NCI-H128 (cell line): ENCODE measurements around the gene CRABP1.
A peak's percentile ranks its signal among the peaks of the same experiment; 100 is the strongest.
"Not testable (repeated sequence)": the region's sequence is repeated elsewhere in the genome, so short reads cannot be mapped to it uniquely, and the experiment has no call there.

Experiments
- DNase-seq: peaks from one replicate; lab custom pipeline; 2025; ENCODE audit not compliant: unreplicated experiment; lab: John Stamatoyannopoulos, UW

The CRABP1 gene

DNA sequence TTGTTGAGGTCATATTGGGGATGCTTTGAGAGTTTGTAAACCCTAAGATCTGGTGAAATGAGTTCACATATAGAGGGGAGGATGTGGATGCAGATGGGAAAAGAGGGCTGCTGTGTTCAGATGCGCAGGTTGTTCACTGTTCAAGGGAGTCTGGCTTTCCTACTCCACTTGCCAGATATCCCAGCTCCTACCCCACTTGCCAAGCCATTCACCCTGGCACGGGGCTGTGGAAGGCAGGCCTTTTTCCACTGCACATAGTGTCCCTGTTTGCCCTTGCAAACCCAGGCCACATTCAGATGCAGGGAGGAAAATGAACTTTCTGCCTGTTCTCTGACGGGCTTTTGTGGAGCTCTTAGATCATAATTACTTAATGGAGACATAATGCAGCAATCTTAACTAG, 29.0 kb downstream of the CRABP1 start:
- DNase-seq: no peak

- no peak for DNase-seq
These were observed 29.9 kb downstream of the CRABP1 start for GRCh38 chr15:78370013-78370412.

- DNase-seq: no peak
These were observed 32.7 kb downstream of the CRABP1 start for GRCh38 chr15:78372880-78373279.

- no peak for DNase-seq
These were observed 34.6 kb downstream of the CRABP1 start for GRCh38 chr15:78374436-78375393.

GRCh38 chr15:78380143-78380542, 40.0 kb downstream of the CRABP1 start:
- DNase-seq: not testable (repeated sequence)

- DNase-seq: no peak
These were observed 42.1 kb downstream of the CRABP1 start for GRCh38 chr15:78382114-78382880.

GRCh38 chr15:78384651-78385050, 44.5 kb downstream of the CRABP1 start:
- no peak for DNase-seq

DNA sequence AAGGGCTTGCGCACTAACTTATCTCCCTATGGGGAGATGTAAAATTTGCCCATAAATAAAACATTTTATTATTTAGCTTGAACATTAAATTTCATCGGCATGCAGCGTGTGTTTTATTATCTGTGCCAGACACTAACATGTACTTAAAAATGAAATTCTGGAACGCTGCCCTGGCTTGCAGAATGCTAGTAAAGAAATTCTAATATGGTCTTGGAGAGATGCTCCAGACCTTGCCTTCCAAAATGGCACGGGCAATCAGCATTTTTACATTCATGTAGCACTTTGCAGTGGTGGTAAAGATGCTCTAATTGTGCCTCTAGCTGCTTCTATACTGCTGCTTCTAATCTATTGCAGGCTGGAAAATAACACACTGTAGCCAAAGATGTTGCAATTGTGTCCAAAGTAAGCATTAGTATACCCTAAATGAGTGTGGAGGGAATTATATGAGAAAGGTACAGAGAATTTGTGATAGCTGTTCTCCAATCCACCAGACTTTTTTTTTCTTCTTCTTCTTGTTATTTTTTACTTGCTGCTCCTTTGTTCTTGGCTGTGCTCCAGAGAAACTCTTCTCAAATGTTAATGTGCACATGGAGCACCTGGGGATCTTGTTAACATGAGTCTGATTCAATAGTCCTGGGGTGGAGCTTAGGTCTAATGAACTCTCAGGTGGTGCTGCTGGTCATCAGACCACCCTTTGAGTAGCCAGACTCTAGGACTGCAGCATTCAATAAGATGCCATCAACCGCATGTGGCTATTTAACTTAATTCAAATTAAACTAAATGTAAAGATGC, 47.3 kb downstream of the CRABP1 start:
- DNase-seq: peak; percentile 33

GRCh38 chr15:78388865-78389264, 48.7 kb downstream of the CRABP1 start:
- no peak for DNase-seq

DNA sequence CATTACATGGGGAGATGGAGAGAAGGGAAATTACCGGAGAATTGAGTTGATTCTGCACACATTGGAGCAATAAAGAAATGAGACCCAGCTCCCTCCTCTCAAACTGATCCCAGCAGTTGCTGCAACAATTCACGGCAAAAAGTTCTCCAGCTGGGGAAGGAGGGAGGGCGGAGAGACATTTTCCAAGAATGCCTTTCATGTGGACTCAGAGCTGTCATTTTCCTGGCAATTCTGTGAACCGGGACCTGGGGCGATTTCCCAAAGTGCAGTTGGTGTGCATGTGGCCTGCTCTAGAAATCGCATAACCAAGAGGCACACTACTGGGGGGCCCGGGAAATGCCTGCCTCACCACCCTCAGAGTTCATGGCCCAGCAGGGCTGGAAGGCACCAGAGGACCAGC, 49.2 kb downstream of the CRABP1 start:
- DNase-seq: no peak

DNA sequence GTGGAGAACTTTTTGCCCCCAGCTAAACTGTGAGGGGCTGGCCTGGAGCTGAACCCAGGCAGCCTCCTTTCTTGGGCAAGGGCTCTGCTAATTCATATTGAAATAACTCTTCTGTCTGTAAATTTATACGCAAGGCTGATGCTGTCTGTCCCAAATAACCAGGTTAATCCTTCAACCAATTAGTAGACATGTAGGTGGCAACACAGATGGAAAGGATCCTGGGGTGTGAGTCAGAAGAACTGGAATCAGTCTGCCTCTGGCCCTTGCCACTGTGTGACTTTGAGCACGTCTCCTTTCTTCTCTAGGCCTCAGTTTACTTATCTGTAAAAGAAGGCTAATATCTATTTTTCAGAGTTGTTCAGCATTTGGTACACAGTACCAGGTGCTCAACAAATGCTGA, 49.6 kb downstream of the CRABP1 start:
- DNase-seq: no peak

- DNase-seq: no peak
These were observed 50.1 kb downstream of the CRABP1 start for GRCh38 chr15:78390242-78390641.

- DNase-seq: no peak
These were observed 50.7 kb downstream of the CRABP1 start for GRCh38 chr15:78390826-78391225.

- DNase-seq: no peak
These were observed 51.6 kb downstream of the CRABP1 start for GRCh38 chr15:78391781-78392180.

DNA sequence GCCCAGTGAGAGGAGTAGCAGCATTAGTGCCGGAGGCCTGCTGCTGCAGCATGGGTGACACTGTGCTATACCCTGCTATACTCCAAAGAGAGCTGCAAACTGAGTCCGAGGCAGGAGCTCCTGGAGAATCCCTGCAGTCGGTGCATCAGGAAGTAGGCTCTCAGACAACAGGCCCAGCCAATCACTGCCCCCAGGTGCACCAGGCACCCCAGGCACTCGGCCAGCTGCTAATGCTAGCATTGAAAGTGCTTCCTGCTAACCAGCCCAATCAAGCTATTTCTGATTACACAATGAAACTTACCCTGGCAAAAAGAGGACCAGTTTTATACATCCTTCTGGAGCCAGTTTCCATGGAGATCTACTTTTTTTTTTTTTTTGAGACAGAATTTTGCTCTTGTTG, 52.3 kb downstream of the CRABP1 start:
- DNase-seq: peak; percentile 11

DNA sequence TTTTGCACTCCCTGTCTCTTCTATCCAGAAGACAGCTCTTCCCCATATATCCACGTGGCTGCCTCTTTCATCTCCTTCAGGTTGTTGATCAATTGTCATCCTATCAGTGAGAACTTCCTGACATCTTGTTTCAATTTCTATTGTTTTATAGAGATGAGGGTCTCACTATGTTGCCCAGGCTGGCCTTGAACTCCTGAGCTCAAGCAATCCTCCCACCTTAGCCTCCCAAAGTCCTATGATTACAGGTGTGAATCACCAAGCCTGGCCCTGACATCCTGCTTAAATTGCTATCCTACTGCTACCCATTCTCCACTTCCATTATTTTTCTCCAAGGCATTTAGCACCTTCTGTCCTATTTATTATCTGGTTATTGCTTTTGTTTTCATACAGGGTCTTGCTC, 53.0 kb downstream of the CRABP1 start:
- DNase-seq: no peak

DNA sequence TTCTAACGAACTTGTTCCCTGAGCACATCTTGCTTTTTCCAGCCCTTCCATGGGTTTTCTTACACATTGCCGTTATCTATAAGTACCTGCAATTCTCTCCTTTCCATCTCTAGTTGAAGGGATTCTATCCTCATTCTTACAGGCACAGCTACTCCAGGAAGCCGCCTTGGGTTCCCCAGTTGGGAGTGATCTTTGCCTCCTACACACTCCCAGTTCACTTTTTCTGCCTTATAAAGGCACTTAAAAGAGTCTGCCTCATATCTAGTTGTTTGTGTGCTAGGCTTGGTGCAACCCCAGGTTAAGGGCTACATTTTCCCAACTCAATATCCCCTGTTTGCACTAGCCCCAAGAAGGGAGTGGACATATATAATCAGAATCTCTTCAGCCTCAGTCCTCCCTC, 53.9 kb downstream of the CRABP1 start:
- no peak for DNase-seq

- DNase-seq: no peak
These were observed 54.9 kb downstream of the CRABP1 start for GRCh38 chr15:78394981-78395616.

- no peak for DNase-seq
These were observed 56.1 kb downstream of the CRABP1 start for GRCh38 chr15:78396186-78396814.

DNA sequence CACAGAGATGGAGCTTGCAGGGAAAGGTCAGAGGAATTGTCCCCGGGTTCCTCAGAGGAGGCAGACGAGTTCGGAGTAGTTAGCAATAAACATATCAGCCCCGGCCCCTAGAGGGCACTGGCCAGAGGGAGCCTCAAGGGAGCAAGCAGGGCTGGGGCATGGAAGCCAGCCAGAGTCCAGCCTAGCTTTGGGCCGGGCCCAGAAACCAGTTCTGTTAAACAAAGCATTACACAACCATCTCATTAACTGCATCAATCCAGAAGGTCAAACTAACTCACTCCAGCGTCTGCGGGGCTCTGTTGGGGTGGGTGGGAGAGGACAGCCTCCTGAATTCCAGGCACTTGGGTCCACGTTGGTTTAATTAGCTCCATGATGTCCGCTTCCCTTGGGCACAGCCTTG, 56.8 kb downstream of the CRABP1 start:
- DNase-seq: no peak
